H1 (cell line): Measurements from ENCODE around the gene RALY. TPM values are rescaled to one million over a fixed set of nuclear protein-coding genes. Genes with fewer than 3 reads are reported as not detected.

Experiments
- CTCF ChIA-PET: fragments of 300-600 bp; sonication (Branson Sonifier 250); formaldehyde crosslinking; loops from one replicate; lab custom pipeline; 2021; ENCODE audit not compliant: partially characterized antibody; lab: Charles Lee
- POLR2A ChIA-PET: fragments of 300-600 bp; sonication (Branson Sonifier 250); formaldehyde crosslinking; loops from one replicate; lab custom pipeline; 2021; ENCODE audit warnings: inconsistent platforms; ENCODE audit not compliant: partially characterized antibody; lab: Charles Lee
- DNase-seq, 2 experiments: peaks; one replicate each; pipeline versions ENCODE4 v3.0.0 to v3.0.0-alpha.2; 2010 to 2022; ENCODE audit warnings: low spot score in 2 of 2, low read depth in 1 of 2, mixed read lengths in 1 of 2
- FAIRE-seq: peaks from 2 replicates; lab custom pipeline; 2011; peaks lifted over from hg19 to GRCh38; lab: Jason Lieb, UNC
- H2AFZ ChIP-seq: 2 replicates; pipeline ENCODE4 v1.8.1; 2012; ENCODE audit warnings: low read length, inconsistent platforms
- H2AK5ac ChIP-seq: 2 replicates; pipeline ENCODE4 v1.6.1; 2013; ENCODE audit warnings: low read depth, low read length
- H2BK120ac ChIP-seq: replicated peaks from 2 replicates; pipeline ENCODE3; 2013; ENCODE audit warnings: low read depth, low read length, inconsistent platforms
- H2BK12ac ChIP-seq: 2 replicates; pipeline ENCODE4 v1.6.1; 2013; ENCODE audit warnings: low read depth, low read length
- H2BK15ac ChIP-seq: 2 replicates; pipeline ENCODE4 v1.6.1; 2013; ENCODE audit warnings: low read length
- H2BK20ac ChIP-seq: 2 replicates; pipeline ENCODE4 v1.6.1; 2013; ENCODE audit warnings: low read length
- H2BK5ac ChIP-seq: 2 replicates; pipeline ENCODE4 v1.6.1; 2013; ENCODE audit warnings: low read depth, low read length
- H3K14ac ChIP-seq: 2 replicates; pipeline ENCODE4 v1.6.1; 2013; ENCODE audit warnings: inconsistent platforms; ENCODE audit not compliant: insufficient read length
- H3K18ac ChIP-seq: 2 replicates; pipeline ENCODE4 v1.6.1; 2013; ENCODE audit warnings: low read length; ENCODE audit errors: extremely low read depth
- H3K23ac ChIP-seq: 2 replicates; pipeline ENCODE4 v1.6.1; 2013; ENCODE audit warnings: inconsistent platforms; ENCODE audit not compliant: insufficient read length
- H3K23me2 ChIP-seq: 2 replicates; pipeline ENCODE4 v1.6.1; 2013; ENCODE audit warnings: low read depth, low read length
- H3K27ac ChIP-seq: 2 replicates; pipeline ENCODE4 v1.6.1; 2011; ENCODE audit warnings: low read depth, low read length, inconsistent platforms
- H3K27me3 ChIP-seq, 4 experiments: replicated peaks in 1 of 4; 1 replicate in 1 of 4; 2 replicates in 3 of 4; pipeline versions ENCODE4 v1.6.1 to v1.8.1; 2011 to 2013; ENCODE audit warnings: low read length in 3 of 4, mild to moderate bottlenecking in 3 of 4, inconsistent platforms in 2 of 4, mixed read lengths in 2 of 4, moderate library complexity in 1 of 4; ENCODE audit not compliant: control insufficient read depth in 3 of 4, insufficient read depth in 3 of 4; ENCODE audit errors: extremely low read depth in 1 of 4
- H3K36me3 ChIP-seq, 4 experiments: 2 replicates each; pipeline versions ENCODE4 v1.6.1 to v1.8.1; 2011 to 2013; ENCODE audit warnings: mild to moderate bottlenecking in 4 of 4, low read length in 3 of 4, moderate library complexity in 2 of 4, control low read depth in 1 of 4, inconsistent platforms in 1 of 4; ENCODE audit not compliant: insufficient read depth in 4 of 4, control insufficient read depth in 2 of 4
- H3K4ac ChIP-seq: replicated peaks from 2 replicates; pipeline ENCODE3; 2013; ENCODE audit warnings: low read length, low read depth, mixed read lengths, inconsistent platforms; ENCODE audit not compliant: insufficient read length
- H3K4me1 ChIP-seq, 4 experiments: replicated peaks in 1 of 4; 1 replicate in 1 of 4; 2 replicates in 3 of 4; pipeline versions ENCODE4 v1.6.1 to v1.8.1; 2011 to 2013; ENCODE audit warnings: low read length in 3 of 4, inconsistent platforms in 2 of 4, mixed read lengths in 1 of 4; ENCODE audit not compliant: insufficient read depth in 4 of 4, control insufficient read depth in 3 of 4
- H3K4me2 ChIP-seq, 2 experiments: 2 replicates each; pipeline versions ENCODE4 v1.6.1 to v1.8.1; 2011 to 2013; ENCODE audit warnings: low read depth in 2 of 2, low read length in 2 of 2, control low read depth in 1 of 2, inconsistent platforms in 1 of 2, mild to moderate bottlenecking in 1 of 2; ENCODE audit not compliant: insufficient read depth in 1 of 2
- H3K4me3 ChIP-seq, 4 experiments: fragments of 200-600, 300-600 bp in 1 of 4; sonication (generic), shearing (Covaris generic), sonication (Bioruptor Twin) in 1 of 4; 2 replicates each; pipeline versions ENCODE4 v1.5.1 to v1.8.1; 2011 to 2016; ENCODE audit warnings: low read length in 4 of 4, low read depth in 3 of 4, control low read depth in 2 of 4, inconsistent platforms in 2 of 4, mild to moderate bottlenecking in 2 of 4, mixed read lengths in 1 of 4, moderate library complexity in 1 of 4; ENCODE audit not compliant: insufficient read depth in 2 of 4; ENCODE audit errors: extremely low read depth in 1 of 4
- H3K56ac ChIP-seq: replicated peaks from 2 replicates; pipeline ENCODE3; 2013; ENCODE audit warnings: low read depth, mild to moderate bottlenecking, mixed read lengths, low read length, inconsistent platforms; ENCODE audit not compliant: insufficient read length
- H3K79me1 ChIP-seq: 2 replicates; pipeline ENCODE4 v1.6.1; 2013; ENCODE audit warnings: low read depth, low read length, control low read depth
- H3K79me2 ChIP-seq, 2 experiments: 2 replicates each; pipeline versions ENCODE4 v1.6.1 to v1.8.1; 2012 to 2013; ENCODE audit warnings: low read length in 2 of 2, mild to moderate bottlenecking in 2 of 2, inconsistent platforms in 1 of 2; ENCODE audit not compliant: insufficient read depth in 2 of 2, control insufficient read depth in 1 of 2
- H3K9ac ChIP-seq, 4 experiments: replicated peaks in 1 of 4; 1 replicate in 1 of 4; 2 replicates in 3 of 4; pipeline versions ENCODE4 v1.6.1 to v1.8.1; 2011 to 2013; ENCODE audit warnings: low read depth in 3 of 4, low read length in 3 of 4, control low read depth in 2 of 4, mild to moderate bottlenecking in 2 of 4, moderate library complexity in 2 of 4, inconsistent platforms in 1 of 4; ENCODE audit errors: extremely low read depth in 1 of 4
- H3K9me3 ChIP-seq, 2 experiments: 2 replicates each; pipeline versions ENCODE4 v1.6.1 to v1.8.1; 2012 to 2013; ENCODE audit warnings: mild to moderate bottlenecking in 2 of 2, moderate library complexity in 2 of 2, control low read depth in 1 of 2, inconsistent platforms in 1 of 2, low read depth in 1 of 2, low read length in 1 of 2, mixed read lengths in 1 of 2; ENCODE audit not compliant: insufficient read depth in 2 of 2
- H4K20me1 ChIP-seq, 2 experiments: replicated peaks in 1 of 2; 2 replicates each; pipeline versions ENCODE3 to v1.8.1; 2011 to 2013; ENCODE audit warnings: inconsistent platforms in 2 of 2, low read length in 2 of 2, mild to moderate bottlenecking in 1 of 2; ENCODE audit not compliant: insufficient read depth in 2 of 2, control insufficient read depth in 1 of 2
- H4K5ac ChIP-seq: 2 replicates; pipeline ENCODE4 v1.6.1; 2013; ENCODE audit warnings: low read length, low read depth, mixed read lengths, inconsistent platforms; ENCODE audit not compliant: insufficient read length
- H4K8ac ChIP-seq: 2 replicates; pipeline ENCODE4 v1.8.0; 2013; ENCODE audit warnings: mild to moderate bottlenecking, moderate library complexity, low read length, inconsistent platforms; ENCODE audit not compliant: insufficient read depth; ENCODE audit errors: extremely low read depth
- H4K91ac ChIP-seq: replicated peaks from 2 replicates; pipeline ENCODE3; 2013; ENCODE audit warnings: low read length, mixed read lengths, inconsistent platforms; ENCODE audit not compliant: insufficient read length
- BACH1 ChIP-seq: IDR thresholded peaks from 2 replicates; pipeline ENCODE4 v1.6.1; 2012; ENCODE audit warnings: low read length, improper control_type of control experiment
- BRCA1 ChIP-seq: IDR thresholded peaks from 2 replicates; pipeline ENCODE4 v1.6.1; 2012; ENCODE audit warnings: low read depth, low read length, improper control_type of control experiment
- GABPA ChIP-seq: IDR thresholded peaks from 2 replicates; pipeline ENCODE4 v1.6.1; 2011; ENCODE audit warnings: mild to moderate bottlenecking, low read length, moderate library complexity, borderline replicate concordance; ENCODE audit not compliant: insufficient read depth
- GTF2F1 ChIP-seq: IDR thresholded peaks from 2 replicates; pipeline ENCODE4 v1.6.1; 2012; ENCODE audit warnings: low read depth, low read length, improper control_type of control experiment, borderline replicate concordance
- POLR2AphosphoS5 ChIP-seq: IDR thresholded peaks from 2 replicates; pipeline ENCODE4 v1.6.1; 2011; ENCODE audit warnings: low read depth, low read length
- TEAD4 ChIP-seq: IDR thresholded peaks from 2 replicates; pipeline ENCODE4 v1.6.1; 2012; ENCODE audit warnings: low read depth, low read length, inconsistent platforms, mixed read lengths
- WGBS, 2 experiments: shearing (Covaris generic) in 1 of 2; methylation state at CpG; one replicate each; pipeline versions ENCODE4 v1.1.6 to v1.1.7; 2013 to 2015; ENCODE audit warnings: low lambda C conversion rate in 2 of 2, mixed read lengths in 2 of 2, inconsistent platforms in 1 of 2, low coverage in 1 of 2, missing lambda C conversion rate in 1 of 2; ENCODE audit not compliant: insufficient replicate concordance in 2 of 2, insufficient coverage in 1 of 2, insufficient read length in 1 of 2; ENCODE audit errors: extremely low coverage in 1 of 2, missing lambda C conversion rate in 1 of 2; 5-methylcytosine and 5-hydroxymethylcytosine counted together
- polyA plus RNA-seq, 7 experiments: library from polyadenylated mRNA; depleted of rRNA in 3 of 7; stranded (reverse) in 5 of 7; unstranded in 2 of 7; fragments of >200 nt in 5 of 7; fragments of 200-250 nt in 2 of 7; gene quantifications; 1 replicate in 5 of 7; 2 replicates in 1 of 7; 4 replicates in 1 of 7; pipeline versions ENCODE4 v1.2.1 to v1.2.3, GENCODE V29; 2011 to 2013; ENCODE audit warnings: missing spikeins in 2 of 7, mixed read lengths in 2 of 7
- total RNA-seq: library from RNA; stranded (reverse); fragmentation: NEBNext Ultra II Directional; extraction: Animal tissue kit (Norgen Biotek cat#: 25700); gene quantifications from 2 replicates; pipeline ENCODE4 v1.2.1, GENCODE V29; 2021

The RALY gene
- total and polyA plus RNA-seq, 2 of the 8 experiments (the other 6 are each of a cell fraction or from before 2014, with no cell fraction given): 133 to 148 TPM

DNA sequence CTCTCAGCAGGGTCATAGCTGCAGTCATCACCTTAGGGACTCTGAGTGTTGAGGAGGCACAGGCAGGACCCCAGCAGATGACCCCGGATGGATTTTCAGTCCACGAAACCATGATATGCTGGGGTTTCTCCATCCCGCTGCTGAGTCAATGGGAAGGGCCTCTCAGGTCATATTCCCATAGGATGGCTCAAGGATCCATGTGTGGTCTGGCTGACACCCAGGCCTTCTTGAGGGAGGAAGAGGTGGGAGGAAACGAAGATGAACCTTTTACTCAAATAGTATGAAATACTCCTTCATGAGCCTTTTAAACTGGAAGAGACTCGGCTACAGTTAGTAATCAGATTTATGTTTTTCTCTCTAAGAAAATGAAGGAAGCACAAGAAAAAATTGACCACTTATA is 10.3 kb upstream of the RALY start:
- Histone ChIP-seq H3K23me2 (no peaks in the 10 kb centered on the region), H4K20me1 (no peaks in the 10 kb centered on the region), H2AK5ac (no peak overlapping the region), H4K8ac (no peak overlapping the region), H4K5ac (no peak overlapping the region), H3K18ac (no peak overlapping the region), H3K79me2 (no peaks in the 10 kb centered on the region), H2BK5ac (no peak overlapping the region), H2BK20ac (no peak overlapping the region), H4K91ac (no peak overlapping the region), H3K23ac (no peak overlapping the region), H3K9me3 (no peaks in the 10 kb centered on the region), H3K36me3 (no peaks in the 10 kb centered on the region), H2BK120ac (no peak overlapping the region), H2AFZ (no peak overlapping the region), H3K4me2 (no peak overlapping the region), H3K14ac (no peak overlapping the region), H3K9ac (no peak overlapping the region), H3K56ac (no peak overlapping the region), H3K79me1 (no peaks in the 10 kb centered on the region), H3K4ac (no peak overlapping the region), H3K27ac (no peak overlapping the region), H3K27me3 (no peaks in the 10 kb centered on the region), H3K4me1 (no peaks in the 10 kb centered on the region), H2BK15ac (no peak overlapping the region), H2BK12ac (no peak overlapping the region), H3K4me3 (no peak overlapping the region)
- FAIRE-seq (no peak), DNase-seq (no peak)
- CTCF ChIA-PET: interaction anchor here (1.0 kb wide), 1 partner anchor 11 kb away, joined by 3 read pairs; no protein-coding TSS in a partner anchor
- WGBS, 2 experiments: 86% methylated on average over 5 of the region's 5 CpGs; no CpG with 5 or more reads in 1 of the 2 experiments
- POLR2A ChIA-PET: interaction anchor here (3.5 kb wide), 1 partner anchor 10 kb away, joined by 28 read pairs; the partner anchor contains the start of gene RALY
- TF ChIP-seq TEAD4: no peak
- no peak for TF ChIP-seq GABPA
- TF ChIP-seq POLR2AphosphoS5: no peak
- no peak for TF ChIP-seq BRCA1
- no peak for TF ChIP-seq GTF2F1
- no peak for TF ChIP-seq BACH1
